HG02759 (cell line): ENCODE results near the gene RAB31.
"Not testable (repeated sequence)": the region's sequence is repeated elsewhere in the genome, so short reads cannot be mapped to it uniquely, and the experiment has no call there.

Source experiments
- ATAC-seq: cut with Tn5 transposase; IDR thresholded peaks from one replicate; pipeline ENCODE4 v1.9.1; 2021; ENCODE audit warnings: mild to moderate bottlenecking, moderate library complexity; ENCODE audit not compliant: unreplicated experiment

RAB31 gene

GRCh38 chr18:9756271-9756932 is 48.3 kb downstream of the RAB31 start:
- no peak for ATAC-seq

DNA sequence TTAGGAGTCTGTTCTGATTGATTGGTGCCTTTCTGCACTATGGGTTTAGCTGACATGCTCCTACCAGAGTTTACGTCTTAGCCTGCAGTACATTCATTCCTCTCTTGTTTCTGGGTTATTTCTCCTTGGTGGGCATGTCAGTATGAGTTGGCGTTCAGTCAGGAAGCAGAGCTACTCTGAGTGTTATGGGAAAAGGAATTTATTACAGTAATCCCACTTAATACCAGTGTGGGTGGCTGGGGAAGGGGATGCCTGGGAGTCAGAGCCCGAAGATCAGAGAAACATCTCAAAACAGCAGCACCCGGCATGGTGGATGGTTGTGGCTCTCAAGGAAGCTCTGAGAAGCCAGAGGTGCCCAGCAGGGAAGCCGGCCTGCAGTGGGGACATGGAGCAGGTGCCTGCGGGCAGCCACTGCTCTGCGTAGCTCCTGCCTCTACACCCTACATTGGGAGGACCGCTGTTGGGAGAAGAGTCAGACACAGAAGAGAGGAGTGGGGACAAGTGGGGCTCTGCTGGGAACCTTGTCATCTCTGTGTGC is 48.9 kb downstream of the RAB31 start:
- ATAC-seq, result no peak

DNA sequence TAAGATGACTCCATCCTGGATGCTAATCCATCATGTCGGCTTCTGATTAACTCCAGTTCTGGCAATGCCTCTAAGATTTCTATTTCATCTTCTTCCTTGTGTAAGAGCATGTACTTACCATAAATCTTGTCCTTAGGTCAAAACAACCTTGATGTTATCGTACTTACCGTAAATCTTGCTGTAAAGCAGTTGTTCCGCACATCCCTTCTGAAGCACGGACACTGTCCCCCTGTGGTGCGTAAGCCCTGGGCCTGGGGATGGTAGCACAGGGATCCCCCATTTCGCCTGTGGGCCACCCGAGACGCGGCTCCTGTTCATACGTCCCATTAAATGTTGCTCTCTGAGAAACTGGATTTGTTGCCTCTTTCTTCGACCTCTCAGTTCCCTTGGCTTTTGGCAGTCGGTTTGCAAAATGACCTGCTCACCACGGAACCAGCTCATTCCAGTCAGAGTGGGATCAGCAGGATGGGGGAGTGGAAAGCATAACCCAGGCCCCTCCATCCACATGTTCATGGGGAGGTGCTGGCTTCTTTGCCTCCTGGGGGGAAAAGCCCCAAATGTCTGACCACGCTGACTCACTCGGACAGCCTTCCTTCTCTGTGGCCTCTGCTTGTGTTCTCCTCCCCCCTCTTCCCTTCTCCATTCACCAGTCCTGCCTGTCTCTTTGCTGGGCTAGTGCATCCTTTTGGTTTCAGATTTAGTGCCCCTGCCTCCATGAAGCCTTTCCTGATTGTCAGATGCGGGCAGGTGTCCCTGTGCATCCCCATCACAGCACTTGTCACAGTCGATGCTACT is 49.9 kb downstream of the RAB31 start:
- ATAC-seq, result no peak

DNA sequence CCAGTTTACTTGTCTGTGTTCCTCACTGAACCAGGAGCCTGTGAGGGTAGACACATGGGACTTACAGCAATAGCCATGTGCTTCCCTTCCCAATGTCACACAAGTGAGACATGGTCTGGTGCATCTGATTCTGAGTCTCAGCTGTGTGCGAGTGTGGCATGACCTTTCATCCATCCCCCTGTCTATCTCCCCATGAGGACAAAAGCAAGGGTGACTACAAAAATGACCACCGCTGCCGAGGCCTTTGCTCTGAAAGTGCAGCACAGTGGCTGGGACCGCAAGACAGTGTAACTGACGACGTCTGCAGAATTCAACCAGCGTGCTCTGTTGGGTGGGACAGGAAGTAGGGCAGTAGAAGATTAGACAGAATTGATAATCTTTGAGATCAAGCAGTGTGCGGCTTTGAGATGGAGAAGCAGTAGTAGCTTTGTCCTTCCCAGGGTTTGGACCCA is 50.5 kb downstream of the RAB31 start:
- no peak for ATAC-seq

- no peak for ATAC-seq
Observed at GRCh38 chr18:9760641-9761040, 52.5 kb downstream of the RAB31 start.

- ATAC-seq, result no peak
Observed at GRCh38 chr18:9762526-9762925, 54.4 kb downstream of the RAB31 start.

DNA sequence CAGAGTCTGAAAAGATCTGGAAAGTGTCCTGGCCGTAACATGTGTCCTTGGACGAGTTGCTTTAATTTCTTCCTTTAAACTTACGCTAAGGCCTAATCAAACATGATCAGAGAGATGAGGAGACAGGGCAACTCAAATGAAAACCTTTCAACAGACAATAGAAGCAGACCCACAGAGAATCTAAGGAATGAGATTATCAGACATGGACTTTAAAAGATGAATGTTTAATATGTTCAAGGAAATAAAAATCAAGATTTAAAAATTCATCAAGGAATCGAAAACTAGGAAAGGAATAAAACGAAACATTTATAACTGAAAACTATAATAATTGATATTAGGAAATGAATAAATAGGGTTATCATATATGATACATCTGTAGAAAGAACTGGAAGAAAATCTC is 55.1 kb downstream of the RAB31 start:
- ATAC-seq, result no peak

DNA sequence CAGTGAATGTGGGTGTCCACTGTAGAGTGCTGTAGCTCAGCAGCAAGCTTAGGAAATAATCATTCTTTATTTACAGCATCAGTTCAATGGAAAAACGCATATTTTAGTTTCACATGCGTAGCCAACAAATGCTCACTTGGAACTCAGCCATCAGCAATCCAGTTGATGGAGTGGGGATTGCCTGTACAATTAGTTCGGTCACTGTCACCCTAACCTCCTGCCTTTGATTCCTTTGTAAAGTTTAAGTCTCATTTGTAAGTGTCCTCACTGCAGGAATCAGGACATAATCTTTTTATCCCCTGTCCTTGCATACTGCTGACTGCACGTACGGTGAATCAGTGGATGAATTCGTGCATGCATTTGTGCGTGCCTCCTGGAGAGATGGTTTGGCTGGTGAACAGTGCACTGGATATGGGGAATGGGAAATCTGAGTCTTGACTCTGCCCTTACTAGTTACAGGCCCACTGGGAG is 55.9 kb downstream of the RAB31 start:
- ATAC-seq, result no peak

GRCh38 chr18:9765501-9765900 is 57.4 kb downstream of the RAB31 start:
- ATAC-seq, result no peak

- ATAC-seq, result no peak
Observed at GRCh38 chr18:9766076-9766481, 58.0 kb downstream of the RAB31 start.

DNA sequence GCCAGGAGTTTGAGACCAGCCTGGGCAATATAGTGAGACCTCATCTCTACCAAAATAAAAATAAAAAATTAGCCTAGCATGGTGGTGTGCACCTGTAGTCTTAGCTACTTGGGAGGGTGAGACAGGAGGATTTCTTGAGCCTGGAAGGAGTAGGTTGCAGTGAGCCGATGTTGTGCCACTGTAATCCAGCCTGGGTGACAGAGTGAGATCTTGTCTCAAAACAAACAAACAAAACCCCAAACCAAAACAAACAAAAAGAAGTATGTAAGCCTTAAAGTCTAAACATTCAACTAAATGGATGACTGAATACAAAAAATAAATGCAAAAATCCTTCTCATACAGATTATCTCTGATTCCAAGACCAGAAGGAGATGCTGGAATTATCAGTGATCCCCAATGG is 58.6 kb downstream of the RAB31 start:
- no peak for ATAC-seq

- ATAC-seq, result not testable (repeated sequence)
Observed at GRCh38 chr18:9768071-9768691, 60.1 kb downstream of the RAB31 start.

GRCh38 chr18:9770111-9770510 is 62.0 kb downstream of the RAB31 start:
- ATAC-seq, result not testable (repeated sequence)

DNA sequence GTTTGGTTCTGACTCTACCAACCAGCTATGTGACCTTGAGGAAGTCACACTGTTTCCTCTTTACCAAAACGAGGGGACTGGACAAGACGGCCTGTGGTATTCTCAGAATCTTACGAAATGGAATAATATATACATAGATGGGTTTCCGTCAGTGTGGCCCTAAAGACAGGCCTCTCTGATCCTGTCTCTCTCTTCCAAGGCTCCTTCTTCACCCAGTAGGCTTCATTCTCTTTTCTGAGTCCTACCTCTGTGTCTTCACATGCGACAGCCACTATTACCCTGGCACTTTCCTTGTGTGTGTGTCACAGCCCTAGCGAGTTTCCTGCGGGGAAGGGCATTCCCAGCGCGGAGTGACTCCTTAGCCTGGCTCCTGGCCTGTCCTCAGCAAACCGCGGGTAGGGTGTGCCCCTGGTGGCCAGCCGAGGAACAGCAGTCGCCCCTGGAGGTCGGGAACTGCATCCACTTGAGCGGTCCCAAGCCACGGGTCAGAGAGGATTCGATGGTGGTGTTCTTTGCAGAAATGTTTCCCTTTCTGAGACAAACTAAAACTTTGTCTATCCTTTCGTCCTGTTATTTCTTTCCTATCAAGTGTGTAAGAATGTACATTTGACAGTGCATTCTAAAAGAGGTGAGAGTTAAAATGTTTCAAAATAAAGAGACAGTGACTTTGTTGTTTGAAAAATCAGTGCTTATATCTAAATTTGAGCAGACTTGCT is 63.3 kb downstream of the RAB31 start:
- peak; percentile 74 for ATAC-seq

DNA sequence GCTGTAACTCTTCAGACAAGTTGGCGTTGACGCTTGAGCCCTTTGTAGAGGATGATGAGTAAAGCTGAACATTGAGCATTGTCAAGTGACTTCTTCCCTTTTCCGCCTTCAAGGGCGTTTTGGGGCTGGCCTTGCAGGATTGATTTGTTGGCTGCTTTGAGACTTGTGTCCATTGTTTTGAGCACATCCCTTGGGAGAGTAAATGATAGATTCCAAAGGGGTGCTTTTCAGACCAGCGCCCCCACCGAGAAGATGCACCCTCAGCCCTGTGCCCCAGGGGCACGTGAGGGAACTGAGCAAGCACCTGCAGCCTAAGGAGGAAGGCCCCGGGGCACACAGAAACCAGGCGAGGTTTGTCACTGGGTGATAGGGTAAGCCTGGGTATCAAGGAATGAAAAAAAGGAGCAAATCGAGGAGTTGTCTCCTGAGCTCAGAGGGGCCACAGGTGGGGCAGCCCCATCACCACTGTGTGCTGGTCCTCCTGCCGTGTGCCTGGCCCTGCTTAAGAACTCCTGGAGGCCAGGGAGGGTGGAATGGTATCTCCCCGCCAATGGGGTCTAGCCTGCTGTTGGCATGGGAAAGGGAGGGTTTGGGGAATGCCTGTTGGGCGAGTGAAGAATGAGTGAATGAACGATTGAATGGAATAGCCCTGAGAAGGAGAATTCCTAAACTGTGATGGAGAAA is 64.0 kb downstream of the RAB31 start:
- ATAC-seq, result no peak

DNA sequence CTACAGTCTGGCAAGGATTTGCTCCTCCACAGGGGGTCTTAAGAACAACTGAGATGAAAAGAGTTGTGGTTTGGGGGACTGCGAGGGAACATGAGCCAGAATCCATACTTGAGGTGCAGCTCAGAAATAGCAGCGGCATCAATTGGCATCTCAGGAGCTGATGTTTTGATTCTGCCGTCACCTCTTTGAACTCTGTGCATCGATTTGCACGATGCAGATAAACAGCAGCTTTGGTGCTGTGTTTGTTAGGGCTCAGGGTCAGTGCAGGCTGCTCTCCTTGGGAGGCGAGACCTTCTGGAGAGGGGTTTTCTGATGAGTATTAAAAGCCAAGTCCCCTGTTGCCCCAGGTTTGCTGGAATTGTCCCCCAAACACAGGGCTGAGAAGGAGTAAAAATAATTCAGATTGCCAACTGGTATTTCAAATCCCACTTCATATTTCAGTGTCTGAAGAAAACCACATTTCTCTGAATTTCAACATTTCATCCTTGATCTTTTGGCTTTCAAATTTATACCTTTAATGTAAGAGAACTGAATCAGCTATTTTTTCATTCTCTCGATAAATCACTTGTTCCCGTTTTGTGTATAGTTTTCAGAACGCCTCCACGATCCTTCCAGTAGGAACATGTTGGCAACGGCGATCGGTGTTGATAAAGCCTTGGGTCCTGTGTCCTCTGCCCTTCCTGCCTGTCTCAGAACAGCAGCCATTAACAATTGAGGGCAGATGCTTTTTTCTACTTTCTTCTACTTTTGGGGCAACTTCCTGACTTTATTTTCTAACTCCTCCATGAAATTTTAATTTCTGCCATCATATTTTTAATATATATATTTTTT is 65.0 kb downstream of the RAB31 start:
- ATAC-seq, result no peak

- no peak for ATAC-seq
Observed at GRCh38 chr18:9774150-9774549, 66.0 kb downstream of the RAB31 start.

DNA sequence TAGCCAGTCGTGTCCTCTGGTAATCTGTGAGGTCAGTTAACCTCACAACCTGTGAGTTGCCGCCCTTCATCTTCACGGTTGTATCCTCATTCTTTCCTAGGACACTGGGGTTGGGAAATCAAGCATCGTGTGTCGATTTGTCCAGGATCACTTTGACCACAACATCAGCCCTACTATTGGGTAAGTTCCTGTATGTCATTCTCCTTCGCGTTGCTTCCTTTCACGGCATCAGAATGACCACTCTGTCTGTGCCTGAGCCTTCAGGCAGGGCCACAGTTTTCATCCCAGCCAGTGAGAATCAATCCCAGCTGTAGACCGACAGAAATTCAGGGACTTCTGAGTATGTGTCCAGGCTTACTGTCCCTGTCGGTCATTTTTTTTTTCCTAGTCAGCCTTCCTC is 67.1 kb downstream of the RAB31 start:
- no peak for ATAC-seq

DNA sequence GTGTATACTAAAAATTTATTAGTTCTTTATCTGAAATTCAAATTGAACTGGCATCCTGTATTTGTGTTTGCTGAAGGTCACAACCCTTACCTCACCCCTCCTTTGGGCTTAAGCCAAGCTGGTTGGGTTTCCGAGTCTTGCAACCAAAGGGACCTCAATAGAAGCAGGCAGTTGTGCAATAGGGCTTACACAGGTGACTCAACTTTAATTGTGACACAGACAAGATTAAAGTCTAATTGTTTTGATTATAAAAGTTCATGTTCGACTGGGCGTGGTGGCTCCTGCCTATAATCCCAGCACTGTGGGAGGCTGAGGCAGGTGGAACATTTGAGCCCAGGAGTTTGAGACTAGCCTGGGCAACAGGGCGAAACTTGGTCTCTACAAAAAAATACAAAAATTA is 71.5 kb downstream of the RAB31 start:
- ATAC-seq, result no peak
